GM21381 (cell line): Measurements from ENCODE around the gene THSD4.
"Not testable (repeated sequence)": the region's sequence is repeated elsewhere in the genome, so short reads cannot be mapped to it uniquely, and the experiment has no call there.

ENCODE experiments used
- ATAC-seq: cut with Tn5 transposase; IDR thresholded peaks from one replicate; pipeline ENCODE4 v1.9.1; 2021; ENCODE audit warnings: mild to moderate bottlenecking, moderate library complexity; ENCODE audit not compliant: unreplicated experiment

Gene THSD4

GRCh38 chr15:71342658-71343057 is 227.4 kb downstream of the THSD4 start:
- ATAC-seq: no peak

- no peak for ATAC-seq
Observed at GRCh38 chr15:71344316-71344715, 229.0 kb downstream of the THSD4 start.

GRCh38 chr15:71345186-71345585 is 229.9 kb downstream of the THSD4 start:
- no peak for ATAC-seq

GRCh38 chr15:71346464-71346863 is 231.2 kb downstream of the THSD4 start:
- no peak for ATAC-seq

- ATAC-seq: no peak
Observed at GRCh38 chr15:71348597-71348996, 233.3 kb downstream of the THSD4 start.

GRCh38 chr15:71349336-71349735 is 234.1 kb downstream of the THSD4 start:
- ATAC-seq: no peak

GRCh38 chr15:71349736-71350526 is 234.7 kb downstream of the THSD4 start:
- no peak for ATAC-seq

- no peak for ATAC-seq
Observed at GRCh38 chr15:71350622-71351378, 235.5 kb downstream of the THSD4 start.

GRCh38 chr15:71352125-71352524 is 236.9 kb downstream of the THSD4 start:
- no peak for ATAC-seq

- ATAC-seq: no peak
Observed at GRCh38 chr15:71352765-71353164, 237.5 kb downstream of the THSD4 start.

- ATAC-seq: no peak
Observed at GRCh38 chr15:71353171-71353570, 237.9 kb downstream of the THSD4 start.

- no peak for ATAC-seq
Observed at GRCh38 chr15:71355268-71355667, 240.0 kb downstream of the THSD4 start.

- ATAC-seq: no peak
Observed at GRCh38 chr15:71357321-71357732, 242.1 kb downstream of the THSD4 start.

- no peak for ATAC-seq
Observed at GRCh38 chr15:71357967-71358366, 242.7 kb downstream of the THSD4 start.

GRCh38 chr15:71359246-71359645 is 244.0 kb downstream of the THSD4 start:
- ATAC-seq: no peak

- no peak for ATAC-seq
Observed at GRCh38 chr15:71362556-71362955, 247.3 kb downstream of the THSD4 start.

GRCh38 chr15:71362987-71363968 is 248.0 kb downstream of the THSD4 start:
- no peak for ATAC-seq

GRCh38 chr15:71364117-71364584 is 248.9 kb downstream of the THSD4 start:
- no peak for ATAC-seq

GRCh38 chr15:71366522-71366921 is 251.3 kb downstream of the THSD4 start:
- ATAC-seq: no peak

- ATAC-seq: no peak
Observed at GRCh38 chr15:71366926-71367325, 251.7 kb downstream of the THSD4 start.

- not testable (repeated sequence) for ATAC-seq
Observed at GRCh38 chr15:71367737-71368136, 252.5 kb downstream of the THSD4 start.
